ENCODE measurements around the gene SHISA4.

Gene SHISA4

GRCh38 chr1:201890806-201891450 is 2.2 kb downstream of the SHISA4 start:
- no peak for TF ChIP-seq CTCF (IDR thresholded peaks at IDR 0.05; ENCODE audit: low read depth, low read length)
- DNase-seq (ENCODE audit: low read depth, low spot score): no peak
- no peak overlapping the region for H3K4me3 ChIP-seq (ENCODE audit: low read depth, low read length)
- in situ Hi-C loops (cut with HindIII; ENCODE audit: low sequenced_read_pairs): no loop called here

- H3K4me3 ChIP-seq (ENCODE audit: low read depth, low read length): no peak overlapping the region
- no peak for TF ChIP-seq CTCF (IDR thresholded peaks at IDR 0.05; ENCODE audit: low read depth, low read length)
- no peak for DNase-seq (ENCODE audit: low read depth, low spot score)
- in situ Hi-C loops (cut with HindIII; ENCODE audit: low sequenced_read_pairs): no loop called here
Measured at GRCh38 chr1:201891451-201892045, 2.9 kb downstream of the SHISA4 start.

DNA sequence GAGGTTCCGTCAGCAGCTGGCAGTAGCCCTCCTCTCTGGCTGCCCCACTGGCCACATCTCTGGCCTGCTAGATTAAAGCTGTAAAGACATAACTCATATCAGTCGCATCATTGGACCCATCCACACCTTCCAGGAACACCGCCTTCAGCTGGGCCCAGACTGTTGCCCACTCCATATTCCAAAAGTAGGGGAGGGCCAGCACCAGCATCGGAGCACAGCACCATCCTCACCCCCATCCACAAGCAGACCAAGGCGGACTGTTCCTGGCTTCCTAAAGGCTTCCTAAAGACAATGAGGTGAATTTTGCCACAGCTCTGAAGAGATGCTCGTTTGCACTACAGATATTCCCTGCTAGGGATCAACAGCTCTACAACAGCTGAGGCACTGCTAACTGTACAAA is 3.5 kb downstream of the SHISA4 start:
- no peak overlapping the region for H3K4me3 ChIP-seq (ENCODE audit: low read depth, low read length)
- TF ChIP-seq CTCF (IDR thresholded peaks at IDR 0.05; ENCODE audit: low read depth, low read length): no peak
- in situ Hi-C loops (cut with HindIII; ENCODE audit: low sequenced_read_pairs): no loop called here
- no peak for DNase-seq (ENCODE audit: low read depth, low spot score)

GRCh38 chr1:201893431-201893830 is 4.7 kb downstream of the SHISA4 start:
- no peak overlapping the region for H3K4me3 ChIP-seq (ENCODE audit: low read depth, low read length)
- no peak for TF ChIP-seq CTCF (IDR thresholded peaks at IDR 0.05; ENCODE audit: low read depth, low read length)
- in situ Hi-C loops (cut with HindIII; ENCODE audit: low sequenced_read_pairs): no loop called here
- DNase-seq (ENCODE audit: low read depth, low spot score): no peak

DNA sequence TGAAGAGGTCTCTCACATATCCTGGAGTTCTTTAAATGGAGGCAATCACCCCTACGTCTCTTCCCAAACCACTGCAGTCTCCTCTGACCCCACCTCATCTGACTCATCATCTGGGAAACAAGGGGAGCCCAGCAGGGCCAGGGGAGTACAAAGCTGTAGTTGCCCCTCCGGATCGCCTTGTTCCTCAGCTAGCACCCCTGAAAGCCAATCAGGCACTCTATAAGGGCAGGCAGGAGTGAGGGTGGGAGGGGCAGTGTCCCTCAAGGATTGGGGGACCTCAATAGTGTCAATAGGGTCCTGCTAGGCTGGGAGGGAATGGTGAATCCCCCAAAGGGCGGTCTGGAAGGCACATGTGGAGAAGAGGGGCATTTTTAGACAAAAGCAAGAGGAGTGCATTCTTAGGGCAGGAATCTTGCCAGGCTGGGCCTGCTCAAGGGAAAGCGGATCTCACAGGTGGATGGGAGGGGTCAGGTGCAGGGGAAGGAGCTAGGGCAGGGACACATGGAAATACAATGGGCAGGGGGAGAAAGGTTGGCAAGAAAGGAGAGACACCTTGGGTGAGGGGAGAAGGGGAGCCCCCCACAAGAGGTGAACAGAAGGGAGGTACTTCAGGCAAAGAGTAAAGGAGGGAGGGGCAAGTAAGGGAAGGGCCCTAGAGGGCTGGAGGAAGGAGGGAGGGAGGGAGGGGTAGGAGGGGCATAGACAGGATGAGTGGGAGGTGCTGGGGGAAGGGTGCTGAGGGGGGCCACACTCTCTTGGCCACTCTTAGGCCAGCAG is 5.8 kb downstream of the SHISA4 start:
- no peak overlapping the region for H3K4me3 ChIP-seq (ENCODE audit: low read depth, low read length)
- no peak for DNase-seq (ENCODE audit: low read depth, low spot score)
- TF ChIP-seq CTCF (IDR thresholded peaks at IDR 0.05; ENCODE audit: low read depth, low read length): no peak
- in situ Hi-C loops (cut with HindIII; ENCODE audit: low sequenced_read_pairs): no loop called here

GRCh38 chr1:201895120-201895665 is 6.5 kb downstream of the SHISA4 start:
- DNase-seq (ENCODE audit: low read depth, low spot score): no peak
- no peak for TF ChIP-seq CTCF (IDR thresholded peaks at IDR 0.05; ENCODE audit: low read depth, low read length)
- in situ Hi-C loops (cut with HindIII; ENCODE audit: low sequenced_read_pairs): no loop called here
- no peak overlapping the region for H3K4me3 ChIP-seq (ENCODE audit: low read depth, low read length)

All from astrocyte of the spinal cord (primary cell).